Stimulated activated CD8-positive, alpha-beta memory T cell treated with anti-CD3 and anti-CD28 coated beads, Interleukin-2, amount 100 ng/mL, for 48 hours (primary cell): ENCODE results near the gene CHN1.

Experiments used
- DNase-seq, 2 donors: peaks; one replicate each; pipeline ENCODE4 v3.0.0-alpha.2; 2020; ENCODE audit warnings: low read depth in 2 of 2

The CHN1 gene

GRCh38 chr2:175004980-175005732, at the start of gene CHN1:
TSS of gene CHN1 (minus strand) at chr2:175005381. CDS start at chr2:175004912, 469 bp downstream.
- DNase-seq: peak; percentile 46 to 57

DNA sequence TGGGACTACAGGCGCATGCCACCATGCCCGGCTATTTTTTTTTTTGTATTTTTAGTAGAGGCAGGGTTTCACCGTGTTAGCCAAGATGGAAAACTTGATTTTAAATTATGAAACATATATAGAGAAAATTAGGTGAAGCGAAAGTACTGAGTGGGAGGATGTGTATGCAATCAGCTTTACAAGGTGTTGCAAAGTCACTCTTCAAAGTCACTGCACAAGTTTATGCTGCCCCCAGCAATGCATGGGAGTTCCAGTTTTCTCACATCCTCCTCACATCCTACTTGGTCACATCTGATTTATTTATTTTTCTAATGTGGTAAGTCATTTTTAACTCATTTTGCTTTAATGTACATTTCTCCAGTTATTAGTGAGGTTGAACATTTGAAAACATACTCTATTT, 49.2 kb upstream of the CHN1 start:
- DNase-seq: no peak

DNA sequence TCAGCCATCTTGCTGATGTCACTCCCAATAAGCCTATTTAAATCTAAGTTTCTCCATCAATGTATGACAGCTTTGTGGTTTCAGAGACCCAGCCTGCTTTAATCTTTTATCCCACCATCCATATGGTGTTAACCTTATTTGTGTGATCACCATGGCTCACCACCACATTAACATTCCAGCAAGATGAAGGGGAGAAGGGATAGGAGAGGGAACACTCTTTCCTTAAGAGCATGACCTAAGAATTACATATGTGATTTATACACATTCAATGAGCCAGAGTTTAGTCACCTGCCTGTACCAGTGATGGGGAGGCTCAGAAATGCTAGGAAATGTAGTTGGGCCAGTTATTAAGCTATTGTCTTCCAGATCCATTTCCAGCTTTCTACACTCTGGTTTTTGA, 44.5 kb upstream of the CHN1 start:
- no peak for DNase-seq

DNA sequence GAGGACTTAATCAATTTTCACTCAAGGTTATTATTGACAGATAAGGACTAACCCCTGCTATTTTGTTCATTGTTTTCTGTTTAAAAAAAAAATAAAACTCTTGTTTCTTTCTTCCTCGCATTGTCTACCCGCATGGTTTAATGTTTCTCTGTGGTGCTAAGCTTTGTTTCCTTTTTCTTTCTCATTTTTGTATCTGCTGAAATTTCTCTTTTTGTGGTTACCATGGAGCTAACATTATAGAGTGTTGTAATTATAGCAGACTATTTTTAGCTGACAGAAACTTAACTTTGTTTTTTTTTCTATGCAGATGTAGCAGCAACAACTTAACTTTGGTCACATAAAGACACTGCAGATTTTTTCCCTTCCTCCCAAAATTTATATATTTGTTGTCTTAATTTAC, 43.1 kb upstream of the CHN1 start:
- DNase-seq: no peak

GRCh38 chr2:175039490-175039889, 34.3 kb upstream of the CHN1 start:
- DNase-seq: no peak

DNA sequence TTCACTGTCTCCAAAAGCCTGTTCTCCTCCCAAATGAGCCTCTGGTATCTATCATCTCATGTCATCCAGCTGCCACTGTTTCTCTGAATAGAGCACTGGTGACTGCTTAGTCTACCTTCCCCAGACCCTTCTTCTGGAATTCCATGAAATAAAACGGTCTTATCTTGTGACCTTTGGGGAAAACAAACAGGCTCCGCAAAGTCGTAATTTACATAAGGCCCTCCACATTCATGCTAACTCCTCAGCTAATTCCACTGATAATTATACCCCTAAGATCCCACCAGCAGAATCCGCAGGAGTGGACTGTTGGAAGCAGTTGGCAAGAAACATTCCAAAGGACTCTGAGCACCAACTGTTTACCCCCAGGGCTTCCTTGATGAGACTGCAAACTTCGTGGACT, 33.9 kb upstream of the CHN1 start:
- no peak for DNase-seq

GRCh38 chr2:175037941-175038340, 32.8 kb upstream of the CHN1 start:
- no peak for DNase-seq

DNA sequence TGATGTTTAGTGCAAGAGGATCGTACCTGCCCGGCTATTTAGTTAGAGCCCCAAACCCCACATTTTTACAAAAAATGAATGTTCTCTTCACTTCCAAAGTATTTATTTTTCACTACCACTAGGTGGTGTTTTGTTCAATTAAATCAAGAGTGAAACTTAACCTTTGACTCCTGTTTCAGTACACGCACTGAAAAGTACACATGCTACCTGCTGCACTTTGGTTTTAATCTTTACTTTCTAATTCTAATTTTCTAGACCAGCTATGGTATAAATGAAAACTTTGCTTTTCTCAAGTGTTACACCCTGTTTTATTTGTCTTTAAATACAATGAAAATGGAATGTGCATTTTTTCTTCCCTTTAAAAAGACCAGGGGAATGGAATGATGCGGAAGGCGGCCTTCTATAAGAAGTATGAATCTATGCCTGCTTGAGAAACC, 31.4 kb upstream of the CHN1 start:
- DNase-seq: no peak

GRCh38 chr2:175035806-175036205, 30.6 kb upstream of the CHN1 start:
- DNase-seq: no peak

DNA sequence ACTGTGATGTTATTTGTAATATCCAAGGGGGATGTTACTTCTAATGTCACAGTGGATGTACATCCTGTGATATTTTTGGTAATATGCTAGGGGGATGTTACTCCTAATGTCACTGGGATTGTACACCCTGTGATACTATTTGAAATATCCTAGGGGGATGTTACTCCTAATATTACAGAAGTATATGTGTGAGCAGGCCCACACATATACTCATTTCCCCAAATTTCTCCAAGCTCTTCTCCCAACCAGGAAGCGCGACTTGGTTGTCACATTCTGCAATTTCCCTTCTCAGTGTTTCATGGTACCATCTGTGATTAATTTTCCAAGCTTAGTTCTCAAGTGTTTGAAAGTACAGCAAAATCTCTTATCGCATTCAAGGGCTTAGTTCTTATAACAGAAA, 29.5 kb upstream of the CHN1 start:
- DNase-seq: no peak

GRCh38 chr2:175030380-175031271, 25.4 kb upstream of the CHN1 start:
- DNase-seq: peak in 1 of 2 donors; percentile 4

- DNase-seq: no peak
Measured at GRCh38 chr2:175027755-175028154, 22.6 kb upstream of the CHN1 start.

- DNase-seq: no peak
Measured at GRCh38 chr2:175026385-175026784, 21.2 kb upstream of the CHN1 start.

- no peak for DNase-seq
Measured at GRCh38 chr2:175025946-175026345, 20.8 kb upstream of the CHN1 start.

DNA sequence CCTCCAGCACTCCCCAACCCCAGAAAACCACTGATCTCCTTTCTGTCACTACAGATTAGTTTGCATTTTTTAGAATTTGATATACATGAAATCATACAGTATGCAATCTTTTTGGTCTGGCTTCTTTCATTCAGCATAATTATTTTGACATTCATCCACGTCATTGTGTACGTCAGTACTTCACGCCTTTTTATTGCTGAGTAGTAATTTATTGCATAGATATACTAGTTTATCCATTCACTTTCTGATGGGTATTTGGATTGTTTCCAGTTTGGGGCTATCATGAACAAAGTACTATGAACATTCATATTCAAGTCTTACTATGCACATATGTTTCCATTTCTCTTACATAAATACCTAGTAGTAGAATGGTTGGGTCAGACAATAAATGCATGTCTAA, 20.1 kb upstream of the CHN1 start:
- DNase-seq: no peak

- DNase-seq: no peak
Measured at GRCh38 chr2:175022923-175023322, 17.7 kb upstream of the CHN1 start.

GRCh38 chr2:175019566-175020327, 14.6 kb upstream of the CHN1 start:
- DNase-seq: no peak

GRCh38 chr2:175017618-175018414, 12.6 kb upstream of the CHN1 start:
- no peak for DNase-seq

DNA sequence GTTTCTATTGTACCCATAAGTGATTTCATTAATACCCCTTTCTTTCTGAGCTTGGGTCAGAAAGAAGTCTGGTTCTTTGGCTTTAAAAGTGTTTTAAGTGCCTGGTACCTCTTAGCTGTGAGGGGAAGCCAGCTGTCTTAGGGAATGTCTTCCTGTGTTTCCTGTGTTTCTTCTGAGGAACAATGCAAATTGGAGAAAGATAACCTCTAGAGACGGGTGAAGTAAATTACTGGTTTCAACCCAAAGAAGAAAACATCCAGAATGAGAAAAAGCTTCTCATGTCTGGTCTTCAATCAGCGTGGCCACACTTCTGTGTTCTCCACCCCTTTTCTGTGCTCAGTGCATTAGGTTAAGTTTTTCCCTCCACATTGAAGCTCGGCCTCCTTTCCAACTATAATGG, 10.2 kb upstream of the CHN1 start:
- DNase-seq: no peak

GRCh38 chr2:175012516-175012915, 7.3 kb upstream of the CHN1 start:
- no peak for DNase-seq

- no peak for DNase-seq
Measured at GRCh38 chr2:175011505-175011904, 6.3 kb upstream of the CHN1 start.
